ENCODE measurements around the gene ACTR3.

- TF ChIP-seq CTCF (conservative IDR thresholded peaks at IDR 0.05 in 1 of 2, IDR thresholded peaks at IDR 0.05 in 1 of 2; ENCODE audit: extremely low read depth in 1 of 2, insufficient read depth in 1 of 2, low read depth in 1 of 2, low read length in 2 of 2) (no peak), EZH2 (IDR thresholded peaks at IDR 0.05; ENCODE audit: borderline replicate concordance, low read length) (no peak)
These were observed 13.1 kb upstream of the ACTR3 start for GRCh38 chr2:113876503-113877387.

All from mammary epithelial cell (primary cell).